ENCODE measurements around the gene B4GALNT4. TPM values are rescaled to one million over a fixed set of nuclear protein-coding genes. Genes with fewer than 3 reads are reported as not detected.
"Not testable (repeated sequence)": the region's sequence is repeated elsewhere in the genome, so short reads cannot be mapped to it uniquely, and the experiment has no call there.

Gene B4GALNT4
- total RNA-seq, 1 experiment from 2014 or later: 56.0 TPM

GRCh38 chr11:394858-395655 lies 25.8 kb downstream of the B4GALNT4 start:
- Histone ChIP-seq H3K36me3 (replicated peaks; ENCODE audit: control insufficient read depth, insufficient read depth, low read length) (no peaks in the 10 kb centered on the region; the same call in 1 of the 2 replicates), H3K27me3 (ENCODE audit: control insufficient read depth, insufficient read depth, low read length) (no peaks in the 10 kb centered on the region), H3K4me3 (ENCODE audit: insufficient read depth, low read depth, low read length) (no peak overlapping the region; the same call in 1 of the 2 replicates)
- DNase-seq: no peak

GRCh38 chr11:395866-396265 lies 26.6 kb downstream of the B4GALNT4 start:
- no peak overlapping the region for H3K4me3 ChIP-seq (ENCODE audit: insufficient read depth, low read depth, low read length)
- no peaks in the 10 kb centered on the region; the same call in 1 of the 2 replicates for H3K36me3 ChIP-seq (replicated peaks; ENCODE audit: control insufficient read depth, insufficient read depth, low read length)
- no peaks in the 10 kb centered on the region for H3K27me3 ChIP-seq (ENCODE audit: control insufficient read depth, insufficient read depth, low read length)
- no peak for DNase-seq

GRCh38 chr11:396511-396947 lies 27.2 kb downstream of the B4GALNT4 start:
- no peak overlapping the region for H3K4me3 ChIP-seq (ENCODE audit: insufficient read depth, low read depth, low read length)
- H3K27me3 ChIP-seq (ENCODE audit: control insufficient read depth, insufficient read depth, low read length): no peaks in the 10 kb centered on the region
- peak; percentile 90 for DNase-seq

GRCh38 chr11:396948-397548 lies 27.7 kb downstream of the B4GALNT4 start:
- Histone ChIP-seq H3K27me3 (ENCODE audit: control insufficient read depth, insufficient read depth, low read length) (no peaks in the 10 kb centered on the region), H3K4me3 (ENCODE audit: insufficient read depth, low read depth, low read length) (no peak overlapping the region), H3K36me3 (replicated peaks; ENCODE audit: control insufficient read depth, insufficient read depth, low read length) (no peaks in the 10 kb centered on the region; the same call in 1 of the 2 replicates)
- DNase-seq: peak; percentile 73

More at GRCh38 chr11:396511-396947, 27.2 kb downstream of the B4GALNT4 start:
- H3K36me3 ChIP-seq (replicated peaks; ENCODE audit: control insufficient read depth, insufficient read depth, low read length): no peaks in the 10 kb centered on the region; the same call in 1 of the 2 replicates

GRCh38 chr11:398826-399225 lies 29.5 kb downstream of the B4GALNT4 start:
- no peaks in the 10 kb centered on the region for H3K27me3 ChIP-seq (ENCODE audit: control insufficient read depth, insufficient read depth, low read length)
- no peak overlapping the region for H3K4me3 ChIP-seq (ENCODE audit: insufficient read depth, low read depth, low read length)
- no peak for DNase-seq
- no peaks in the 10 kb centered on the region; the same call in 1 of the 2 replicates for H3K36me3 ChIP-seq (replicated peaks; ENCODE audit: control insufficient read depth, insufficient read depth, low read length)

- Histone ChIP-seq H3K27me3 (ENCODE audit: control insufficient read depth, insufficient read depth, low read length) (no peaks in the 10 kb centered on the region), H3K4me3 (ENCODE audit: insufficient read depth, low read depth, low read length) (no peak overlapping the region), H3K36me3 (replicated peaks; ENCODE audit: control insufficient read depth, insufficient read depth, low read length) (no peaks in the 10 kb centered on the region; the same call in 1 of the 2 replicates)
- no peak for DNase-seq
Measured at GRCh38 chr11:399731-400211, 30.5 kb downstream of the B4GALNT4 start.

- Histone ChIP-seq H3K27me3 (ENCODE audit: control insufficient read depth, insufficient read depth, low read length) (no peaks in the 10 kb centered on the region), H3K4me3 (ENCODE audit: insufficient read depth, low read depth, low read length) (no peak overlapping the region), H3K36me3 (replicated peaks; ENCODE audit: control insufficient read depth, insufficient read depth, low read length) (no peaks in the 10 kb centered on the region; the same call in 1 of the 2 replicates)
- peak; percentile 85 for DNase-seq
Measured at GRCh38 chr11:400241-400689, 31.0 kb downstream of the B4GALNT4 start.

- not testable (repeated sequence) for H3K4me3 ChIP-seq (ENCODE audit: insufficient read depth, low read depth, low read length); H3K27me3 ChIP-seq (ENCODE audit: control insufficient read depth, insufficient read depth, low read length); DNase-seq; H3K36me3 ChIP-seq (replicated peaks; ENCODE audit: control insufficient read depth, insufficient read depth, low read length)
Measured at GRCh38 chr11:401196-401595, 31.9 kb downstream of the B4GALNT4 start.

- DNase-seq: peak; percentile 59
- Histone ChIP-seq H3K36me3 (replicated peaks; ENCODE audit: control insufficient read depth, insufficient read depth, low read length) (no peaks in the 10 kb centered on the region; the same call in 1 of the 2 replicates), H3K4me3 (ENCODE audit: insufficient read depth, low read depth, low read length) (no peak overlapping the region), H3K27me3 (ENCODE audit: control insufficient read depth, insufficient read depth, low read length) (no peaks in the 10 kb centered on the region)
Measured at GRCh38 chr11:403021-403760, 33.9 kb downstream of the B4GALNT4 start.

- DNase-seq: no peak
- Histone ChIP-seq H3K36me3 (replicated peaks; ENCODE audit: control insufficient read depth, insufficient read depth, low read length) (no peaks in the 10 kb centered on the region; the same call in 1 of the 2 replicates), H3K4me3 (ENCODE audit: insufficient read depth, low read depth, low read length) (no peak overlapping the region), H3K27me3 (ENCODE audit: control insufficient read depth, insufficient read depth, low read length) (no peaks in the 10 kb centered on the region)
Measured at GRCh38 chr11:403761-404431, 34.6 kb downstream of the B4GALNT4 start.

- Histone ChIP-seq H3K36me3 (replicated peaks; ENCODE audit: control insufficient read depth, insufficient read depth, low read length) (no peaks in the 10 kb centered on the region), H3K4me3 (ENCODE audit: insufficient read depth, low read depth, low read length) (no peak overlapping the region), H3K27me3 (ENCODE audit: control insufficient read depth, insufficient read depth, low read length) (no peaks in the 10 kb centered on the region)
- no peak for DNase-seq
Measured at GRCh38 chr11:404551-405264, 35.4 kb downstream of the B4GALNT4 start.

- H3K4me3 ChIP-seq (ENCODE audit: insufficient read depth, low read depth, low read length): no peak overlapping the region
- peak; percentile 60 for DNase-seq
- H3K27me3 ChIP-seq (ENCODE audit: control insufficient read depth, insufficient read depth, low read length): no peaks in the 10 kb centered on the region
- H3K36me3 ChIP-seq (replicated peaks; ENCODE audit: control insufficient read depth, insufficient read depth, low read length): no peaks in the 10 kb centered on the region
Measured at GRCh38 chr11:405323-405953, 36.1 kb downstream of the B4GALNT4 start.
